Trophoblast cell (in vitro differentiated cells and primary cell): Measurements from ENCODE around the gene ARAP2.

Experiments
- DNase-seq, 2 donors: peaks; one replicate each; pipeline ENCODE4 v3.0.0-alpha.2; 2016
- H2AFZ ChIP-seq: 2 replicates; pipeline ENCODE4 v1.6.1; 2013; ENCODE audit warnings: low read length, moderate library complexity, mild to moderate bottlenecking; ENCODE audit not compliant: insufficient read depth, poor library complexity
- H2AK5ac ChIP-seq: 2 replicates; pipeline ENCODE4 v1.6.1; 2013; ENCODE audit warnings: mild to moderate bottlenecking, low read length
- H2BK120ac ChIP-seq: 2 replicates; pipeline ENCODE4 v1.6.1; 2013; ENCODE audit warnings: low read length, mild to moderate bottlenecking, moderate library complexity; ENCODE audit not compliant: insufficient read depth, poor library complexity
- H2BK12ac ChIP-seq: 2 replicates; pipeline ENCODE4 v1.6.1; 2013; ENCODE audit warnings: mild to moderate bottlenecking, low read length, moderate library complexity
- H2BK5ac ChIP-seq: 2 replicates; pipeline ENCODE4 v1.6.1; 2013; ENCODE audit warnings: low read length, low read depth, moderate library complexity, mild to moderate bottlenecking; ENCODE audit not compliant: poor library complexity
- H3K14ac ChIP-seq: 2 replicates; pipeline ENCODE4 v1.6.1; 2013; ENCODE audit warnings: mild to moderate bottlenecking, low read length
- H3K18ac ChIP-seq: 2 replicates; pipeline ENCODE4 v1.6.1; 2013; ENCODE audit warnings: mild to moderate bottlenecking, low read length
- H3K23ac ChIP-seq: 2 replicates; pipeline ENCODE4 v1.6.1; 2013; ENCODE audit warnings: low read length
- H3K27ac ChIP-seq: 2 replicates; pipeline ENCODE4 v1.5.1; 2013; ENCODE audit warnings: low read depth, mild to moderate bottlenecking, inconsistent platforms, low read length, moderate library complexity
- H3K27me3 ChIP-seq: 2 replicates; pipeline ENCODE4 v1.6.1; 2013; ENCODE audit warnings: inconsistent platforms, mild to moderate bottlenecking, low read length, moderate library complexity; ENCODE audit not compliant: insufficient read depth
- H3K36me3 ChIP-seq, 2 experiments: 1 replicate in 1 of 2; 2 replicates in 1 of 2; pipeline ENCODE4 v1.6.1; 2013; ENCODE audit warnings: low read length in 2 of 2, mild to moderate bottlenecking in 2 of 2, moderate library complexity in 1 of 2; ENCODE audit not compliant: insufficient read depth in 2 of 2, control insufficient read depth in 1 of 2
- H3K4ac ChIP-seq: 2 replicates; pipeline ENCODE4 v1.6.1; 2013; ENCODE audit warnings: low read depth, mild to moderate bottlenecking, low read length, moderate library complexity
- H3K4me1 ChIP-seq, 2 experiments: 1 replicate in 1 of 2; 2 replicates in 1 of 2; pipeline ENCODE4 v1.6.1; 2013; ENCODE audit warnings: low read length in 2 of 2, mild to moderate bottlenecking in 2 of 2, moderate library complexity in 1 of 2; ENCODE audit not compliant: insufficient read depth in 2 of 2, control insufficient read depth in 1 of 2
- H3K4me2 ChIP-seq: 2 replicates; pipeline ENCODE4 v1.6.1; 2013; ENCODE audit warnings: inconsistent platforms, mild to moderate bottlenecking, low read length, moderate library complexity
- H3K4me3 ChIP-seq: 2 replicates; pipeline ENCODE4 v1.5.1; 2013; ENCODE audit warnings: mild to moderate bottlenecking, low read depth, low read length, inconsistent platforms
- H3K79me1 ChIP-seq: one replicate; pipeline ENCODE4 v1.6.1; 2013; ENCODE audit warnings: low read length
- H3K79me2 ChIP-seq: 2 replicates; pipeline ENCODE4 v1.6.1; 2013; ENCODE audit warnings: low read length, mild to moderate bottlenecking; ENCODE audit not compliant: control insufficient read depth, insufficient read depth, poor library complexity
- H3K9ac ChIP-seq: 2 replicates; pipeline ENCODE4 v1.6.1; 2013; ENCODE audit warnings: mild to moderate bottlenecking, low read length
- H3K9me3 ChIP-seq: 2 replicates; pipeline ENCODE4 v1.6.1; 2013; ENCODE audit warnings: low read depth, mild to moderate bottlenecking, control low read depth, inconsistent platforms, low read length; ENCODE audit not compliant: insufficient read depth
- H4K12ac ChIP-seq: 2 replicates; pipeline ENCODE4 v1.6.1; 2013; ENCODE audit warnings: low read depth, mild to moderate bottlenecking, low read length, moderate library complexity
- H4K8ac ChIP-seq: 2 replicates; pipeline ENCODE4 v1.6.1; 2013; ENCODE audit warnings: low read depth, mild to moderate bottlenecking, low read length, moderate library complexity
- H4K91ac ChIP-seq: one replicate; pipeline ENCODE4 v1.6.1; 2013; ENCODE audit warnings: low read depth, mild to moderate bottlenecking, low read length, moderate library complexity
- WGBS: extraction: QIAGEN DNeasy Blood & Tissue Kit; methylation state at CpG from one replicate; pipeline ENCODE4 v1.1.7; 2013; ENCODE audit warnings: missing lambda C conversion rate; ENCODE audit not compliant: insufficient read length, insufficient coverage; ENCODE audit errors: extremely low coverage; 5-methylcytosine and 5-hydroxymethylcytosine counted together

The ARAP2 gene

GRCh38 chr4:36099509-36099908 lies 144.8 kb downstream of the ARAP2 start:
- H3K9me3 ChIP-seq = no peaks in the 10 kb centered on the region
- no peak overlapping the region for H3K4me2 ChIP-seq
- no peak overlapping the region for H2BK5ac ChIP-seq
- no CpG with 5 or more reads among the region's 3 CpGs for WGBS
- H4K8ac ChIP-seq = no peak overlapping the region
- no peak overlapping the region for H2BK12ac ChIP-seq
- no peak overlapping the region for H3K18ac ChIP-seq
- H4K91ac ChIP-seq = no peak overlapping the region
- no peaks in the 10 kb centered on the region for H3K4me1 ChIP-seq
- no peaks in the 10 kb centered on the region for H3K79me2 ChIP-seq
- no peak overlapping the region for H3K9ac ChIP-seq
- no peak overlapping the region for H3K23ac ChIP-seq
- H4K12ac ChIP-seq = no peak overlapping the region
- no peak overlapping the region for H3K4ac ChIP-seq
- no peak overlapping the region for H2AK5ac ChIP-seq
- H3K27ac ChIP-seq = no peak overlapping the region
- H3K79me1 ChIP-seq = no peaks in the 10 kb centered on the region
- peak; percentile 51 to 67 for DNase-seq
- H3K14ac ChIP-seq = no peak overlapping the region
- no peak overlapping the region for H2BK120ac ChIP-seq
- no peaks in the 10 kb centered on the region for H3K36me3 ChIP-seq
- no peak overlapping the region for H2AFZ ChIP-seq
- H3K27me3 ChIP-seq = no peaks in the 10 kb centered on the region
- H3K4me3 ChIP-seq = no peak overlapping the region

GRCh38 chr4:36094995-36095394 lies 149.3 kb downstream of the ARAP2 start:
- Histone ChIP-seq H3K27me3 (no peaks in the 10 kb centered on the region), H3K18ac (no peak overlapping the region), H3K9me3 (no peaks in the 10 kb centered on the region), H3K27ac (no peak overlapping the region), H3K36me3 (no peaks in the 10 kb centered on the region), H4K8ac (no peak overlapping the region), H2BK12ac (no peak overlapping the region), H3K9ac (no peak overlapping the region), H3K4me3 (no peak overlapping the region), H4K12ac (no peak overlapping the region), H3K4me2 (no peak overlapping the region), H3K4me1 (no peaks in the 10 kb centered on the region), H2AK5ac (no peak overlapping the region), H3K23ac (no peak overlapping the region), H2BK5ac (no peak overlapping the region), H3K79me2 (no peaks in the 10 kb centered on the region), H3K14ac (no peak overlapping the region), H3K79me1 (no peaks in the 10 kb centered on the region), H4K91ac (no peak overlapping the region), H2AFZ (no peak overlapping the region), H2BK120ac (no peak overlapping the region), H3K4ac (no peak overlapping the region)
- DNase-seq = no peak
- no CpG with 5 or more reads among the region's 2 CpGs for WGBS

- Histone ChIP-seq H3K23ac (no peak overlapping the region), H3K4ac (no peak overlapping the region), H4K8ac (no peak overlapping the region), H3K27me3 (no peaks in the 10 kb centered on the region), H2BK5ac (no peak overlapping the region), H4K12ac (no peak overlapping the region), H2BK120ac (no peak overlapping the region), H2BK12ac (no peak overlapping the region), H3K4me1 (no peaks in the 10 kb centered on the region), H3K79me1 (no peaks in the 10 kb centered on the region), H3K4me2 (no peak overlapping the region), H3K27ac (no peak overlapping the region), H4K91ac (no peak overlapping the region), H2AFZ (no peak overlapping the region), H3K14ac (no peak overlapping the region), H3K36me3 (no peaks in the 10 kb centered on the region), H3K79me2 (no peaks in the 10 kb centered on the region), H2AK5ac (no peak overlapping the region), H3K9ac (no peak overlapping the region), H3K4me3 (no peak overlapping the region), H3K9me3 (no peaks in the 10 kb centered on the region), H3K18ac (no peak overlapping the region)
- WGBS = no CpG with 5 or more reads among the region's 9 CpGs
- DNase-seq = no peak
Measured at GRCh38 chr4:36091997-36092396, 152.3 kb downstream of the ARAP2 start.

GRCh38 chr4:36088542-36088941 lies 155.8 kb downstream of the ARAP2 start:
- H3K79me2 ChIP-seq = no peaks in the 10 kb centered on the region
- no peak overlapping the region for H2AK5ac ChIP-seq
- DNase-seq = no peak
- H4K8ac ChIP-seq = no peak overlapping the region
- H3K27ac ChIP-seq = no peak overlapping the region
- no peaks in the 10 kb centered on the region for H3K79me1 ChIP-seq
- no peak overlapping the region for H3K9ac ChIP-seq
- no CpG with 5 or more reads among the region's 1 CpG for WGBS
- no peak overlapping the region for H3K18ac ChIP-seq
- H4K12ac ChIP-seq = no peak overlapping the region
- H2AFZ ChIP-seq = no peak overlapping the region
- no peak overlapping the region for H3K23ac ChIP-seq
- H3K4me1 ChIP-seq = no peaks in the 10 kb centered on the region
- no peak overlapping the region for H4K91ac ChIP-seq
- no peak overlapping the region for H2BK12ac ChIP-seq
- H3K4ac ChIP-seq = no peak overlapping the region
- H3K36me3 ChIP-seq = no peaks in the 10 kb centered on the region
- H3K4me2 ChIP-seq = no peak overlapping the region
- H3K14ac ChIP-seq = no peak overlapping the region
- no peaks in the 10 kb centered on the region for H3K27me3 ChIP-seq
- H2BK120ac ChIP-seq = no peak overlapping the region
- H3K4me3 ChIP-seq = no peak overlapping the region
- no peaks in the 10 kb centered on the region for H3K9me3 ChIP-seq
- H2BK5ac ChIP-seq = no peak overlapping the region
